Measurements from ENCODE around the gene PDK1.

GRCh38 chr2:172574965-172575364 is 19.1 kb downstream of the PDK1 start:
- TF ChIP-seq EZH2 (IDR thresholded peaks at IDR 0.05; ENCODE audit: borderline replicate concordance, low read depth, low read length, severe bottlenecking) (no peak), CTCF (IDR thresholded peaks at IDR 0.05; ENCODE audit: borderline replicate concordance, extremely low read depth, low read length, poor library complexity, severe bottlenecking) (no peak)
